GM12891 (cell line): ENCODE measurements around the gene OST4.

Source experiments
- DNase-seq: peaks from one replicate; pipeline ENCODE4 v3.0.0; 2011; ENCODE audit warnings: low spot score; ENCODE audit not compliant: insufficient read length
- FAIRE-seq: peaks from 2 replicates; lab custom pipeline; 2011; peaks lifted over from hg19 to GRCh38; lab: Jason Lieb, UNC
- PAX5 ChIP-seq: IDR thresholded peaks from 2 replicates; pipeline ENCODE4 v1.6.1; 2011; ENCODE audit warnings: low read length, moderate library complexity, mild to moderate bottlenecking; ENCODE audit not compliant: insufficient read depth, severe bottlenecking
- POLR2A ChIP-seq: IDR thresholded peaks from 2 replicates; pipeline ENCODE4 v1.6.1; 2011; ENCODE audit warnings: low read depth, low read length, control low read depth
- POLR2AphosphoS5 ChIP-seq: IDR thresholded peaks from 2 replicates; pipeline ENCODE4 v1.6.1; 2011; ENCODE audit warnings: low read depth, low read length, control low read depth
- POU2F2 ChIP-seq: IDR thresholded peaks from 2 replicates; pipeline ENCODE4 v1.6.1; 2011; ENCODE audit warnings: low read depth, mild to moderate bottlenecking, control low read depth, low read length, moderate library complexity
- SPI1 ChIP-seq: IDR thresholded peaks from 2 replicates; pipeline ENCODE4 v1.6.1; 2011; ENCODE audit warnings: low read depth, low read length, control low read depth
- TAF1 ChIP-seq: IDR thresholded peaks from 2 replicates; pipeline ENCODE4 v1.6.1; 2011; ENCODE audit warnings: low read depth, low read length, control low read depth

Gene OST4

DNA sequence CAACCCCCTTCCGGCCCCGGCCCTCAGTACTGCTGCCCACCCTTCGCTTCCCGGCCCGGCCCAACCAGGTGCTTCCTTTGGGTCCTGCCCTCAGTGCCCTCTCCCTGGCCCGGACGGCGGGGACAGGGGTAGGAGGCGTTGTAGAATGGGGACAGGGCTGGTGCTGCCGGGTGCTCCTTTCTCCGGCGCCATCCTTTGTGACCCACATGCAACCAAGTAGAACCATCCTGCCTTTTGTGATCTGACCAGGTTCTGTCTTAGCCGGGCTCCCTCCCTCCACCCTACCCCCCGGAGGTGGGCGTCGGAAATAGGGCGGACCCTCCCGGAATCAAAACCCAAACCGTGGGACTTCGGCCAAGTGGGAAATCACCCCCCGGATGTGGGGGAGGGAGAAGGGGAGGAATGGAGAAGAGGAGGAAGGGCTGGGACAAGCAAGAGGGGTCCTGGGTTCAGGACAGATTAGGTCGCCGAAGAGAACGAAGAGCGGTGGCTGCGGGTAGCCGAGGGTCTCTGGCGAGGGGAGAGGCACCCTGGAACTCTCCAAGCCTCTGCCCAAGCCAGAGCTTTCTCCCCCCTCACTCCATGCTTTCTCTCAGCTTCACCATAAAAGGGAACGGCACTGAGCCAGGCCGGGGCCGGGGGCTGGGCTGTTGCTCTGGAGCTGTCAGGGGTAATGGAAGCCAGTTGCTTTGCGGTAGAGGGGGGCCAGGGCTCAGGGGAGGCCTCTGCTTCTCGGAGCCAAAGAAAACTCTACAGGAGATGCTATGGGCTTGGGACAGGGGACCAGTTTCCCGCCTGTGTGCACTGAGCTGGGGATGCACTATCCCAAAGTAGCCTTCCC lies 756 bp upstream of the OST4 start:
- TF ChIP-seq POLR2A (no peak), TAF1 (no peak), POLR2AphosphoS5 (no peak; the same call in 1 of the 2 replicates), SPI1 (no peak), PAX5 (no peak), POU2F2 (no peak)
- FAIRE-seq: peak; percentile 23
- DNase-seq: no peak

DNA sequence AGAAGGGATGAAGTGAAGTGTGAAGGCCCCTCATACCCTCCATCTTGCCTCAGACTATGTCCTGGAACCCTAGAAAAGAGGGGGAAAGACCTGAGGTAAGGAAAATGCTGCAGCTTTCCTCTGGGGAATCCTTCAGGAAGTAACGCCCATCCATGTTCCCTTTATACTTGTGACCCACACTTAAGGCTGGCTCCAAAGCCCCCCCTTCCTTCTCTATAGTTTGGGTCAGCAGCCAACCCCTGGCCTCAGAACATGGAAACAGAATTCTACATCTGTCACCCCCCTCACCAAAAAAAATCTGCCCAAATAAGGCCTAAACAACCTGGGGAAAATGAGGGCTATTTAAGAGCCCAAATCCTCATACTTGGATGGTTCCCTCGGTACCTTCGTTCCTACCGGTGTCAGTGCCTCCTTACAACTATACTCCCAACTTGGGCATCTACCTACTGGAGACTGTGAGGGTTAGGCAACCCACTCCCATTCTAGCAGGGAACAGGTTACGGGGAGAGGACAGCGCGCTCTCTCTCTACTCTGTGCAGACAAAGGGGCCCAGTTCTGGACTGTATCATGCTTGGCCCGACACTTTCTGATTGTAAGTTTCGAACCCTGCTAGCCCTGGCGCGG lies 689 bp downstream of the OST4 start:
- DNase-seq (no peak), FAIRE-seq (no peak)
- no peak for TF ChIP-seq PAX5
- TF ChIP-seq POU2F2: no peak
- TF ChIP-seq POLR2AphosphoS5: no peak
- no peak for TF ChIP-seq POLR2A
- no peak for TF ChIP-seq SPI1
- no peak for TF ChIP-seq TAF1

DNA sequence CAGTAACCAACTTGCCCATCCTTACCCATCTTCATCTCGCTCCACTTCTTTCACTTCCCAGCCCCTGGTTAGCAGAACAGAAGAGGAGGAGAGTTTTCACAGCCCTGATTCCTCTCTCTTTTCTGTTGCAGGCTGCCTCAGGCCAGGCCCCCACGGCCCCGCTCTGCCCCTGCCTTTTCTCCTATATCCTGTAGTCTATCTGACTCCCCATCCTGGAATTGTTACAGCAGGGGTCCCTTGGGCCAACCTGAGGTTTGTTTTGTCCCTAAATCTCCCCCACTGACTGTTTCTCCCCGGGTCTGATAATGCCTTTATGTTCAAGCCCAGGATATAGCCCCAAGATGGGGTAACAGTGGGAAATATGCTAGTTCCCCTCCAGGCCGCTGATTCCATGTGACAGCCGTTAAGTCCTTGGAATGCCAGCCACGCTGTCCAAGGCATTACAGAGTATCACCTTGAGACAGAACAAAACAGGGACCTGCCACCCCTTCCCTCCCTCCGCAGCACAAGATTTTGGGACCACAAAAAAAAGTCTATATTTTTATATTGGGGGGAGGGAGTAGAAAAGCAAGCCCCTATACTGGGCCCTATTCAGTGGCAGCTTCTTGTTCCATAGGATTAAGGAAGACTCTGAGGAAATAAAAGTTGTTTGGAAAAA lies 1.4 kb downstream of the OST4 start:
- FAIRE-seq: no peak
- DNase-seq: no peak

DNA sequence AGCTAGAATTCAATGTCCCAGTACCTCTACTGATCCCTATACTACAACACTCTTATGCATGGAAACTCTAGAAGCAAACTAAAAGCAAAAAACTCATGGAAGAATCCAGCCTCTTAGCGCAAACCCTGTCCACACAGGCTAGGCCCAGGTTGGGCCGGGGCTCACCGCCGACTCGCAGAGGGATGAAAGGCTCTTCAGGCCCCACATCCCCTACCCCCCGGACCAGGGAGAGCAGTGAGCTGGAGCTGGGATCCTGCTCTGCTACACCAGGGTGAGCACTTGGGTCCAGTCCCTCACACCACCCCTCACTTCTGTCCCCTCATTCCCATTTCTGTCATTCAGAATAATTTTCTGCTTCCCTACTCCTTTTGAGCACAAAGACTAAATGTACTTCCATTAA lies 2.0 kb downstream of the OST4 start:
- no peak for FAIRE-seq
- TF ChIP-seq POLR2AphosphoS5: no peak
- no peak for TF ChIP-seq SPI1
- TF ChIP-seq PAX5: no peak
- TF ChIP-seq POLR2A: no peak
- TF ChIP-seq POU2F2: no peak
- no peak for TF ChIP-seq TAF1
- no peak for DNase-seq

More for the DNA sequence above, 1.4 kb downstream of the OST4 start:
- no peak for TF ChIP-seq POLR2AphosphoS5
- no peak for TF ChIP-seq PAX5
- TF ChIP-seq SPI1: no peak
- no peak for TF ChIP-seq POU2F2
- TF ChIP-seq POLR2A: no peak
- TF ChIP-seq TAF1: no peak

DNA sequence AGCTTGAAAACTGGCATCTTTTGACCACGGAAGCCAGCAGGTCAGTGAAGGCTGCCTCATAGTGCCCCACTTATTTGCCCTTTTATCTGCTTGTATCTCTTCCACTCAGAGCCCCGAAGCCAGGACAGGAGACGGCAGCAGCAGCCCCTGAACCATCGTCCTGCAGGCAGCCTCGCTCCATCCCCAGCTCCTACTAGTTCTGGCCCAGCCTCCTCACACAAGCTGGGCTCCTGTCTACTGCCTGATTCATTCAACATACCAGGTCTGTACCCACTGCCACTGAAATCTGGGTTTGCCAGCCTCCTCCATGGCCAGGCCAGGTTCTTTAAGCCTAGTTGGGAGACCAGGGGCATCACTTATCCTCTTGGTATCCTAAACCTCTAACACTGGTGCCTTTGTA lies 4.1 kb downstream of the OST4 start:
- FAIRE-seq: no peak
- DNase-seq: no peak

DNA sequence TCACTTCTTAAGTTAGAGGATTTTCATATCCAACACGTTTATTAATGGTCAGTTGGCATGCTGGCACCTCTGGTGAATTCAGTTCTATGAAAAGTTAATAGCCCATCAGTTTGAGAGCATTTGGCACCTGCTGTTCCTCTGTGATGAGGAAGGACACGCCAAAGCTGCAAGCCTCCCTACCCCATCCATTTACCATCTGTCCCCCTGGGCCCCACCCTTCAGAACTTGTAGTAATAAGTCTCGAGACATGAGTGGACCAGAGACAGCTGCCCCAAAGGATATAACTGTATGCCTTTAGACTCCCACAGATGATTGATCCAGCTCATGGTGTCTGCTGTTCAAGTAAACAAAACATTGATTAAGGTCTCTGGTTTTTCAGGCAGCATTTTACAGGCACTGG lies 6.3 kb downstream of the OST4 start:
- DNase-seq (no peak), FAIRE-seq (no peak)

More for the DNA sequence above, 4.1 kb downstream of the OST4 start:
- no peak for TF ChIP-seq SPI1
- no peak for TF ChIP-seq TAF1
- no peak for TF ChIP-seq POLR2AphosphoS5
- no peak for TF ChIP-seq PAX5
- no peak for TF ChIP-seq POLR2A

DNA sequence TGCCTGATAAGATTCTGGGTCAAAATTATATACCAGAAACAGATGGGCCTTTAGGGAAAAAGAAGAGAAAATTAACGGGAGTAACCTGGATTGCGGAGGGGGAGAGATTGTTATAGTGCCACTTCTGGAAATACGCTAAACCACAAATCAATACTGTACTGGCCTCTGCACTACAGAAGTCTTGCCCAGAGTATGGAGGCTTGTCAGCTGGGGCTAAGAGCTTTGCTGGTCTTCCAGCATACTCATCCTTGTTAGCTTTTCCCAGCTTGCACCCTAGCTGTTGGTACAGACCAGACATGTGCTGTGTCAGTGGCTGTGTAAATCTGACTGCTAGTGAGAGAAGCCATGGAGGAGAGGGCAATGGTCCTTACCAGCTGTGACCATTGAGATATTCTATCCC lies 11.1 kb downstream of the OST4 start:
- TF ChIP-seq POLR2AphosphoS5: no peak
- no peak for TF ChIP-seq SPI1
- TF ChIP-seq POU2F2: no peak
- DNase-seq (no peak), FAIRE-seq (no peak)

More for the DNA sequence above, 6.3 kb downstream of the OST4 start:
- no peak for TF ChIP-seq PAX5
- TF ChIP-seq POLR2A: no peak

DNA sequence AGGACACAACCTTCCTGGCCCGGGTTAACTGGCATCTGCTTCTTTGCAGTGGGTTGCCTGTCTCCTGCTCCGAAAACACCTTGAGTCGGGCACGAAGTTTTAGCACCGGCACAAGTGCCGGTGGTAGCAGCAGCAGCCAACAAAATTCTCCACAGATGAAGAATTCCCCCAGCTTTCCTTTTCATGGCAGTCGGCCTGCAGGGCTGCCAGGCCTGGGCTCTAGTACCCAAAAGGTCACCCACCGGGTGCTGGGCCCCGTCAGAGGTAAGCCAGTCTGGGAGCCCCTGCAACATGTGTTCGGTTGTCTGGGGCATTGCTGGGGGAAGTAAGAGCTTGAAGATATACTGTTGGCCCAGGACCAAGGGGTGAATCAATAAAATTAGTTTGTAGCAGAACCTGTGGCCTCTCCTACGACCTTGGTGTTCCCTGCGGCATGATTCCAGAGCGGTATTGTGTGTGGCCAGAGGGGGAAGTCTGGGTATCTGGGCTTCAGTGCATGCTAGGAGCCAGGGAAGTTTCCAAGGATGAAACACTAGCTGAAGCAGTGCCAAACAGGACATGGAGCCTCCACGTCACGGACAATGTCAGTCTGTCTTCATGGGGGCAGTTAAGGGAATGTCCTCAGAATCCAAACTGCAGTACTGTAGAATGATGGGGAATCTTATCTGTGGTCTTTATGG lies 12.2 kb downstream of the OST4 start:
- FAIRE-seq: no peak
- DNase-seq: no peak
- TF ChIP-seq POLR2A (no peak), SPI1 (no peak), POU2F2 (no peak), TAF1 (no peak), PAX5 (no peak), POLR2AphosphoS5 (no peak)

DNA sequence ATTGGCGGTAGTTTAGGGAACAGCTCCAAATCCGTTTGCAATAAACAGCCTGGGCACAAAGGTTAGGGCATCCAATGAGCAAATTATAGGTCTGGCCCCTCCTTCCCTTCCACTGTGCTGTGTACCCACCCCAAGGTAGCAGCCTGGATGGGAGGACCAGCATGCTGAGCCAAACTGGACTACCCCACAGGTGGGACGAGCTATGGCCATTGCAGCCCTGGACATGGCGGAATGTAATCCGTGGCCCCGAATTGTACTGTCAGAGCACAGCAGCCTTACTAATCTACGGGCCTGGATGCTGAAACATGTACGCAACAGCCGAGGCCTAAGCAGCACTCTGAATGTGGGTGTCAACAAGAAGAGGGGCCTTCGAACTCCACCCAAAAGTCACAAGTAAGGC lies 13.2 kb downstream of the OST4 start:
- TF ChIP-seq SPI1 (no peak), POLR2A (peak; percentile 38; the same call in 1 of the 2 replicates)
- DNase-seq: no peak
- no peak for FAIRE-seq
